ENCODE data around the gene EFL1. TPM values are rescaled to one million over a fixed set of nuclear protein-coding genes. Genes with fewer than 3 reads are reported as not detected.
"Not testable (repeated sequence)": the region's sequence is repeated elsewhere in the genome, so short reads cannot be mapped to it uniquely, and the experiment has no call there.

EFL1 gene
- total RNA-seq, 3 donors from 2014 or later = 28.7 to 42.9 (median 33.1) TPM

DNA sequence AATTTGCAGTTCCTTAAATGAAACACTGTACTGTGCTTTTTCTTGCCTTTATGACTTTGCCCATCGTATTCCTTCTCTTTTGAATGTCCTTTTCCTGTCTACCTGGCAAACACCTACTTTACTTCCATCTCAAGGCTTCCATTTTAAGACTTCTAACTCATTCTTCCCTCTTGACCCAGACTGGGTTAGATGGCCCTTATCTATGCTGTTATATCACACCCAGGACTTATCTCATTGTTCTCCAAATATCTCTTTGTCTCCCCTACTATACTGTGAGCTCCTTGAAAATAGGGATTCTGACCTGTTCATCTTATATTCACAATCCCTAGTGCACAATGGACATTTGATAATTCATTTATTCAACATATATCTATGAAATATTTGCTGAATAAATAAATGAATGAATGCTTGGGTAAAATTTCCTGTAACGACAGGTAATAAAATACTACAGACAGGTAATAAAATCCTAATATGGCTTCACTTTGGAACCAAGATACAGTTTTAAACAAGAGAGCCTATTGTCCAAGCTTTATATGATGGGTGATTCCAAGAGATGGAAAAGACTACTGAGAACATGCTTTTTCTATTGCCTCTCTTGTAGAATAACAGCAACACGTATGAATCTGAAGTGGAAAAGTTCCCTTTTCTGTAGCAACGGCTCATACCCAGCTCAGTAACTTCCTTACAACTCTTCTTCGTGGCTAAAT lies 22.7 kb downstream of the EFL1 start:
- peak; percentile 82 for ATAC-seq
- intact Hi-C loops (cut with DNase I, micrococcal nuclease) = no loop called here
- Histone ChIP-seq H3K4me3 (no peak overlapping the region), H3K36me3 (ENCODE audit: low read depth) (peaks cover 4% of the 10 kb centered on the region), H3K9me3 (no peaks in the 10 kb centered on the region), H3K4me1 (ENCODE audit: low read depth) (peaks cover 42% of the 10 kb centered on the region)
- TF ChIP-seq, protein P1, sequence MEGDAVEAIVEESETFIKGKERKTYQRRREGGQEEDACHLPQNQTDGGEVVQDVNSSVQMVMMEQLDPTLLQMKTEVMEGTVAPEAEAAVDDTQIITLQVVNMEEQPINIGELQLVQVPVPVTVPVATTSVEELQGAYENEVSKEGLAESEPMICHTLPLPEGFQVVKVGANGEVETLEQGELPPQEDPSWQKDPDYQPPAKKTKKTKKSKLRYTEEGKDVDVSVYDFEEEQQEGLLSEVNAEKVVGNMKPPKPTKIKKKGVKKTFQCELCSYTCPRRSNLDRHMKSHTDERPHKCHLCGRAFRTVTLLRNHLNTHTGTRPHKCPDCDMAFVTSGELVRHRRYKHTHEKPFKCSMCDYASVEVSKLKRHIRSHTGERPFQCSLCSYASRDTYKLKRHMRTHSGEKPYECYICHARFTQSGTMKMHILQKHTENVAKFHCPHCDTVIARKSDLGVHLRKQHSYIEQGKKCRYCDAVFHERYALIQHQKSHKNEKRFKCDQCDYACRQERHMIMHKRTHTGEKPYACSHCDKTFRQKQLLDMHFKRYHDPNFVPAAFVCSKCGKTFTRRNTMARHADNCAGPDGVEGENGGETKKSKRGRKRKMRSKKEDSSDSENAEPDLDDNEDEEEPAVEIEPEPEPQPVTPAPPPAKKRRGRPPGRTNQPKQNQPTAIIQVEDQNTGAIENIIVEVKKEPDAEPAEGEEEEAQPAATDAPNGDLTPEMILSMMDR (IDR thresholded peaks at IDR 0.05) = no peak
- DNase-seq = no peak

DNA sequence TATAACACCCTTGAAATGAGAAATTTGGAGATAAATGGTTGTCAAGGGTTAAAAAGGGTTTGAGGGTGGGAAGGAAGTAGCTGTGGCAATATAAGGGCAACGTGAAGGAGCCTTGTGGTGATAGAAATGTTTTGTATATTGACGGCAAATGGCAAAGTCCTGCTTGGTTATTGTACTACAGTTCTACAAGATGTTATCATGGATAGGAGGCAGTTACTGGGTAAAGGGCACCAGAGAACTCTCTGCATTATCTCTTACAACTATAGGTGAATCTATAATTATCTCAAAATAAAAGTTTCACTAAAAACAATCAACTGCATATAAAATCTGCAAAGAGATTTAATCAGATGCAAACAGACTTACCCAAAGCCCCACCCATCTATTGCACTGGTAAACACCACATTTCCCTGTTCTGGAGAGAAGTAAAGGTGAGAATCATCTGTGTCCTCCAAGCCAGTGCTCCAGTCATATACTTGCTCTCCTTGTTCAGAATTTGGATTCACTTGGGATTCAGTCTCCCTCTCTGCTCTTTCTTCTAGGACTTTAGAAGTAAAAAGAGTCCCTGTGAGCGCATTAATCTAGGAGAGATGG lies 24.5 kb downstream of the EFL1 start:
- peak in 1 of 3 donors; percentile 53 for DNase-seq
- intact Hi-C loops (cut with DNase I, micrococcal nuclease); H3K4me3 ChIP-seq; H3K9me3 ChIP-seq; H3K36me3 ChIP-seq (ENCODE audit: low read depth): not testable (repeated sequence)
- peaks cover 42% of the 10 kb centered on the region for H3K4me1 ChIP-seq (ENCODE audit: low read depth)
- peak; percentile 79 for ATAC-seq

DNA sequence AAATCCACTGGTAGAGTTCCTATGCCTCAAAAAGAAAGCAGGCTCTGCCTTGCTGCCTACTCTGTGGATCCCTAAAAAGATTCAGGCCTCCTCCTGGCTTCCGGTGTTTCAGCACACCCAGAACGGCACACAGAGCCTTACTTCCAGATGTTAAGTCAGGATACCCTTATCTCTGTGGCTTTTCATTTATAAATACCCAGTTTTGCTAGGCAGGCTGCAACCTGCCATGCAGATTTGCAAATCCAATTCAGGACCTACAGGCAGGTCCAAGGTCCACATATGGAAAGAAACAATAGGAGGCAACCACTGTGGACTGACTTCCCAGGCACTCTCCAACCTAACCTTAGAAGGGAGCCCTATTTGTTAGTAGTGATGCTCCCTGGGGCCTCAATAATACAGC lies 30.7 kb downstream of the EFL1 start:
- H3K4me3 ChIP-seq = no peak overlapping the region
- intact Hi-C loops (cut with DNase I, micrococcal nuclease) = no loop called here
- TF ChIP-seq, protein P1 (IDR thresholded peaks at IDR 0.05) = no peak
- peaks cover 7% of the 10 kb centered on the region for H3K4me1 ChIP-seq (ENCODE audit: low read depth)
- peak; percentile 81 for ATAC-seq
- DNase-seq = peak in 1 of 3 donors; percentile 25
- H3K36me3 ChIP-seq (ENCODE audit: low read depth) = no peaks in the 10 kb centered on the region
- H3K9me3 ChIP-seq = no peaks in the 10 kb centered on the region

DNA sequence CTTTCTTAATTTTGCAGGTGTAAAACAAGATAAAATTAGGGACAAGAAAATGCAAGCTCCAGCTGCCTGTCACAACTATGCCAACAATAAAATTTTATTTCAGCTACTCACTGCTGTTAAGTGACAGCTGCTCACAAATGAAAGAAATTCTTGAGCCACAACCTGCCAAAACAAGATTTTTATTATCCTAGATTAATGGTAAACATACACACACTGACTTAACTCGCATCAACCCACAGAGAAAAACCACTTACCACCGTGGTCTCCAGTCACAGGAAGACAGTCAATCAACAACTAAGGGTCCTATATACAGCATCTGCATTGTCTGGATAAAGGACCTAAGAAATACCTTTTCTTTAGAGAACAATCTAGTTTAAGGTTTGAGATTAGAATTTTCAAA lies 31.3 kb downstream of the EFL1 start:
- Histone ChIP-seq H3K4me1 (ENCODE audit: low read depth) (peaks cover 7% of the 10 kb centered on the region), H3K4me3 (no peak overlapping the region), H3K36me3 (ENCODE audit: low read depth) (no peaks in the 10 kb centered on the region), H3K9me3 (no peaks in the 10 kb centered on the region)
- DNase-seq = no peak
- intact Hi-C loops (cut with DNase I, micrococcal nuclease) = no loop called here
- TF ChIP-seq, protein P1 (IDR thresholded peaks at IDR 0.05) = no peak
- ATAC-seq = peak; percentile 71

DNA sequence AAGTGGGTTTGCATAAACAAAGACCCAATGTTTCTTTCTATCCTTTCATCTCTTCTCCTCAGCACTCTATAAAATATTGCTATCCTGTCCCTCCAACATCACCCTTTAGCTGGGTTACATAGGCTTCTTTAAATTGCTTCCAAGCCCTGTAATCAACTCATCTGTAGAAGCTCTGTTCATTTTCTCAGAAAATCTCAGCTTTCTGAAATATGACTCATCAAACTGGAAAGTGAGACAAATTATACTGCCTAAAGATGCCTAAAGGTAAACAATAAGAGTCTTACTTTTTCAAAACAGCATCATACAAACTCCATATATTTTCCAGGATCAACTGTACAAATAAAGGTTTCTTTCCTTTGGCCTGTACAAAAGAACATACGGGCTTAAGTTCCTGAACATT lies 33.8 kb downstream of the EFL1 start:
- Histone ChIP-seq H3K4me3 (no peak overlapping the region), H3K4me1 (ENCODE audit: low read depth) (peaks cover 3% of the 10 kb centered on the region), H3K36me3 (ENCODE audit: low read depth) (no peaks in the 10 kb centered on the region), H3K9me3 (no peaks in the 10 kb centered on the region)
- no peak for ATAC-seq
- intact Hi-C loops (cut with DNase I, micrococcal nuclease) = no loop called here
- no peak for DNase-seq
- TF ChIP-seq, protein P1 (IDR thresholded peaks at IDR 0.05) = no peak

DNA sequence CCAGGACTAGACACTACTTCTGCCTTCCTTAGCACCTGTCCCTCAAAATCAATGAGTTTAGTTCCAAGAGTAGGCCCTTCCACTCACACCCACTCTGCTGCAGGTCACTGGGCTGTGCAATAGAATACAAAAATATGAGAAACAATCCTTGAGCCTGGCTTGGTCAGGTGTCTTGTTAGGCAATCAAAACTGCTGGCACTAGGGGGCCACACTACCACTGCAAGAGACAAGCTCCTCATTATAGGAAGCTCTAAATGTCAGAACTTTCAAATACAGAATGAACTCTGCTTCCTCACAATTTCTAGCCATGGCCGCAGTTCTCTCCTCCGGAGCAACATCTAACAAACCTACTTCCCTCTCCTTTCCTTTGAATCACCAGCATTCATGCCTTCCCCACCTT lies 41.0 kb downstream of the EFL1 start:
- peak; percentile 66 for ATAC-seq

DNA sequence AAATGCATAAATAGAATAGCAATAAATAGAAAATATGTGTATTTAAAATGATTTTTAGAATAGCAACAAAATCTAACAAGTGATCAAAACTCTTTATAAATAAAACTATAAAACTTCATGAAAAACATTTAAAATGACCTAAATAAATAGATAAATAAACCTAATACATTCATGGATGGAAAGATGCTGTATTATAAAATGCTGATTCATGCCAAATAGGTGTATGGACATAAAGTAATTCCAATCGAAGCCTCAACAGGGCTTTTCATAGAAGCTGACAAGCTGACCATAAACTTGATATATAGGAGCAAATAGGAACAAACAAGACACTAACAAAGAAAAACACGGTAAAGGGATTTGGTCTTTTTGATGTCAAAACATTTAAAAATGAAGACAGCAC lies 46.4 kb downstream of the EFL1 start:
- H3K9me3 ChIP-seq; H3K4me1 ChIP-seq (ENCODE audit: low read depth); H3K36me3 ChIP-seq (ENCODE audit: low read depth); H3K4me3 ChIP-seq; DNase-seq; intact Hi-C loops (cut with DNase I, micrococcal nuclease); ATAC-seq: not testable (repeated sequence)

More for the DNA sequence above, 41.0 kb downstream of the EFL1 start:
- H3K9me3 ChIP-seq; intact Hi-C loops (cut with DNase I, micrococcal nuclease); H3K4me3 ChIP-seq; H3K36me3 ChIP-seq (ENCODE audit: low read depth); H3K4me1 ChIP-seq (ENCODE audit: low read depth): not testable (repeated sequence)
- peak in 2 of 3 donors; percentile 41 to 81 for DNase-seq

DNA sequence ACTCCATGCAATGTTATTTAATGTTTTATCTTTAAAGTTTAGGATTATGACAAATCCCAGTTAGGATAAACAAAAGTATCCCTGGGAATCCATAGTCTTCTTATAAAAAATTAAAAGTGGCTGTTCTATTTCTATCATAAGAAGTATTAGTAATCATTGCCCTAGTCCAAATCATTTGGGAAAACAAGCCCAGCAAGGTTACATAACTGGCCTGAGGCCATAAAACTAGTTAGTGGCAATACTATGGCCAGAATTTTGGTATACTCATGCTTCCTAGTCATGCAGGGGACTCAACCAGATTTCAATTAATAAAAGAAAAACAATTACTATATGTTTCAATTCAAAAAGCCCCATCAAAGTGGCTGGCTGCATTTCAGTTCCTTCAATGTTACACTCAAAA lies 50.3 kb downstream of the EFL1 start:
- intact Hi-C loops (cut with DNase I, micrococcal nuclease); H3K36me3 ChIP-seq (ENCODE audit: low read depth); H3K4me3 ChIP-seq; ATAC-seq; H3K4me1 ChIP-seq (ENCODE audit: low read depth); H3K9me3 ChIP-seq; DNase-seq: not testable (repeated sequence)

DNA sequence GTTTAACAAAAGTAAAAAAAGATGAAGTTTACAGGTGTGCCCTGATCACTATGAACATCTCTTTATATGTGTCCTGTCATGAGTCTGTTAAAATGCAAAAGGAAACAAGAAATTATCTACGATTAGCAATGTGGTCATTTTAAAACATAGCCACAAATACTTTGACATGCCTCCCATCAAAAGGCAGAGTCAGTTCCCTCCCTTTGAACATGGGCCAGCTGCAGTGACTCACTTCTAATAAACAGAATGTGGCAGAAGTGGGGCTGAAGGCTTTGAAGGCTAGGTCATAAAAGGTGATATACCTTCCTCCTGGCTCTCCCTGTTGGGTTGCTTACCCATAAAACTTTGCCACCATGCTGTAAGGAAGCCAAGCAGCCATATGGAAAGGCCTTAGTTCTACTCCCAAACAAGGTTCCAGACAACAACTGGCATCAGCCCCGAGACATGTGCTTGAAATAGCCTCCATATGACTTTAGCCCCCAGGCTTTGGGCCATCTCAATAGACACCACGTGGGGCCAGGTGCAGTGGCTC lies 52.4 kb downstream of the EFL1 start:
- ATAC-seq = peak; percentile 100
- H3K4me3 ChIP-seq; intact Hi-C loops (cut with DNase I, micrococcal nuclease); H3K4me1 ChIP-seq (ENCODE audit: low read depth); H3K36me3 ChIP-seq (ENCODE audit: low read depth); DNase-seq; H3K9me3 ChIP-seq: not testable (repeated sequence)

DNA sequence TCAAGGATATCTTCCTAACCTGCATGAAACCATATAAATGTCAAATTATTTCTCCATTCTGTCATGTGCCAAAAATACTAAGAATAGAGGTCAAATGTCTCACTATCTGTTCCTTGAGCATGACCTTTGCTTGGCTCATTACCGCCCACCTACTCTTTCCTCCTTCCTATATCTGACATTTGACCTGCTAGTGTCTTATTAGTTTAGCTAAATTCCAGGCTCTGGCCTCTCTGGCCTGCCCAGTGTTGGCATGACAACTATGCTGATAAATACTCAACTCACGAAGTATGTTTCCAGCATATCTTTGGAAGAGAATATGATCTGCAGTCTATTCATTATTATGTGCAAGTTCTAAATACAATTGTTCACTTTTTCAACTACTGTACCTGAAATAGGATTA lies 58.0 kb downstream of the EFL1 start:
- intact Hi-C loops (cut with DNase I, micrococcal nuclease) = not testable (repeated sequence)

More for the DNA sequence above, 58.0 kb downstream of the EFL1 start:
- not testable (repeated sequence) for H3K9me3 ChIP-seq; H3K4me1 ChIP-seq (ENCODE audit: low read depth); ATAC-seq; H3K36me3 ChIP-seq (ENCODE audit: low read depth); DNase-seq; H3K4me3 ChIP-seq

All from mucosa of descending colon (tissue), 3 donors.